ENCODE measurements around the gene RC3H2. TPM values are rescaled to one million over a fixed set of nuclear protein-coding genes. Genes with fewer than 3 reads are reported as not detected.

Gene RC3H2
- total and polyA plus RNA-seq, 2 of the 13 experiments (the other 11 are each of a cell fraction or from before 2014, with no cell fraction given): 21.0 to 36.4 TPM

DNA sequence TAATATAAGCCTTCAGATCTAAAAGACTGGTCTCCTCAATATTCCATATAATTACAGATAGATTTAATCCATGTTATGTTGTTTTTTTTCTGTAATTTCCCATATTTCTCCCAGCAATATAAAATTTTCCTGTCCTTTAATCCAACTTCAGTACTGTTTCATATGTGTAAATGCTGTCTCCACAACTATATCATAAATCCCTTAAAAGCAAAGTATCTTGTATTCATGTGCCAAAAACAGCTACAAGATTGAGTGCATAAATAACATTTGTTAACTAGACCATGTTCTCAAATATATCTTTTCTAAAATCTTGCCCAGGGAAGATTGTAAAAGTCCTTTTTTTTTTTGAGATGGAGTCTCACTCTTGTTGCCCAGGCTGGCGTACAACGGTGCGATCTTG lies 41.8 kb downstream of the RC3H2 start:
- no peak for DNase-seq (ENCODE audit: low spot score)
- TF ChIP-seq, protein P1, sequence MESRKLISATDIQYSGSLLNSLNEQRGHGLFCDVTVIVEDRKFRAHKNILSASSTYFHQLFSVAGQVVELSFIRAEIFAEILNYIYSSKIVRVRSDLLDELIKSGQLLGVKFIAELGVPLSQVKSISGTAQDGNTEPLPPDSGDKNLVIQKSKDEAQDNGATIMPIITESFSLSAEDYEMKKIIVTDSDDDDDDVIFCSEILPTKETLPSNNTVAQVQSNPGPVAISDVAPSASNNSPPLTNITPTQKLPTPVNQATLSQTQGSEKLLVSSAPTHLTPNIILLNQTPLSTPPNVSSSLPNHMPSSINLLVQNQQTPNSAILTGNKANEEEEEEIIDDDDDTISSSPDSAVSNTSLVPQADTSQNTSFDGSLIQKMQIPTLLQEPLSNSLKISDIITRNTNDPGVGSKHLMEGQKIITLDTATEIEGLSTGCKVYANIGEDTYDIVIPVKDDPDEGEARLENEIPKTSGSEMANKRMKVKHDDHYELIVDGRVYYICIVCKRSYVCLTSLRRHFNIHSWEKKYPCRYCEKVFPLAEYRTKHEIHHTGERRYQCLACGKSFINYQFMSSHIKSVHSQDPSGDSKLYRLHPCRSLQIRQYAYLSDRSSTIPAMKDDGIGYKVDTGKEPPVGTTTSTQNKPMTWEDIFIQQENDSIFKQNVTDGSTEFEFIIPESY (CRISPR knock-in tag; IDR thresholded peaks at IDR 0.05): no peak
- TF ChIP-seq ZNF468 (CRISPR knock-in tag; IDR thresholded peaks at IDR 0.05) (no peak), ZNF766 (CRISPR knock-in tag; IDR thresholded peaks at IDR 0.05; ENCODE audit: borderline replicate concordance) (no peak), YY1 (IDR thresholded peaks at IDR 0.05; ENCODE audit: insufficient read depth, insufficient replicate concordance, low read depth, low read length) (no peak), TOPORS (CRISPR knock-in tag; IDR thresholded peaks at IDR 0.05) (no peak), POGK (CRISPR knock-in tag; conservative IDR thresholded peaks at IDR 0.05) (no peak), ZBTB44 (CRISPR knock-in tag; IDR thresholded peaks at IDR 0.05) (no peak), ZNF552 (CRISPR knock-in tag; IDR thresholded peaks at IDR 0.05; ENCODE audit: borderline replicate concordance) (no peak), HMG20A (CRISPR knock-in tag; IDR thresholded peaks at IDR 0.05; ENCODE audit: borderline replicate concordance) (no peak), GATAD2A (CRISPR knock-in tag; IDR thresholded peaks at IDR 0.05) (no peak), SKIL (CRISPR knock-in tag; IDR thresholded peaks at IDR 0.05; ENCODE audit: borderline replicate concordance) (no peak), FOXM1 (CRISPR knock-in tag; IDR thresholded peaks at IDR 0.05) (no peak), TERF1 (CRISPR knock-in tag; IDR thresholded peaks at IDR 0.05) (no peak)
- TF ChIP-seq, protein P2, sequence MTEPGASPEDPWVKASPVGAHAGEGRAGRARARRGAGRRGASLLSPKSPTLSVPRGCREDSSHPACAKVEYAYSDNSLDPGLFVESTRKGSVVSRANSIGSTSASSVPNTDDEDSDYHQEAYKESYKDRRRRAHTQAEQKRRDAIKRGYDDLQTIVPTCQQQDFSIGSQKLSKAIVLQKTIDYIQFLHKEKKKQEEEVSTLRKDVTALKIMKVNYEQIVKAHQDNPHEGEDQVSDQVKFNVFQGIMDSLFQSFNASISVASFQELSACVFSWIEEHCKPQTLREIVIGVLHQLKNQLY (CRISPR knock-in tag; IDR thresholded peaks at IDR 0.05): no peak
- FAIRE-seq: no peak
- ChIA-PET CTCF (ENCODE audit: low intra/inter-chr PET ratio, low total read pairs) (no interaction called here), POLR2A (no interaction called here)
- in situ Hi-C loops (cut with HindIII; ENCODE audit: extremely low pct_ligation_motif_present, low pct_unique_long_range_greater_than_20kb) (no loop called here), intact Hi-C loops (cut with micrococcal nuclease; ENCODE audit: unreplicated experiment) (no loop called here)
- Histone ChIP-seq H4K20me1 (ENCODE audit: insufficient read depth, low read length) (0 out of 2 replicates have a peak, but pooled peaks cover 4% of the 10 kb centered on the region), H3K4me1 (ENCODE audit: insufficient read depth, low read length) (peaks cover 15% of the 10 kb centered on the region), H3K27ac (ENCODE audit: extremely low read length, insufficient read depth, low read length) (no peak overlapping the region), H3K9ac (ENCODE audit: insufficient read depth, low read depth, low read length) (no peak overlapping the region), H3K4me3 (replicated peaks in 1 of 3; ENCODE audit: insufficient read depth in 1 of 3, low read depth in 2 of 3, low read length in 3 of 3) (no peak overlapping the region), H3K27me3 (ENCODE audit: control insufficient read depth in 1 of 2, insufficient read depth in 2 of 2, low read length in 2 of 2) (no peaks in the 10 kb centered on the region), H3K79me2 (ENCODE audit: insufficient read depth, low read length) (no peaks in the 10 kb centered on the region), H3K9me3 (ENCODE audit: low read length) (no peaks in the 10 kb centered on the region), H3K36me3 (replicated peaks in 1 of 2; ENCODE audit: control insufficient read depth in 1 of 2, insufficient read depth in 2 of 2, low read length in 2 of 2) (peaks cover 6 to 19% of the 10 kb centered on the region in 2 experiments; a peak in 4 of 5 replicates), H3K4me2 (ENCODE audit: low read depth, low read length) (no peak overlapping the region), H2AFZ (ENCODE audit: low read length) (no peak overlapping the region)
- WGBS (ENCODE audit: low lambda C conversion rate): 93% methylated on average over 3 of the region's 3 CpGs
- BruUV-seq (replicated peaks): no TSS peak
- ATAC-seq: no peak
